GM12874 (cell line): ENCODE data around the gene RIPOR2.

ENCODE experiments used
- TF ChIP-seq, protein P1 (sequence below): IDR thresholded peaks from 2 replicates; pipeline ENCODE4 v1.5.1; 2011; ENCODE audit warnings: low read depth, mild to moderate bottlenecking, control low read depth, low read length, moderate library complexity; ENCODE audit not compliant: insufficient read depth

RIPOR2 gene

GRCh38 chr6:24779416-24780016 lies 156.2 kb downstream of the RIPOR2 start:
- TF ChIP-seq, protein P1, sequence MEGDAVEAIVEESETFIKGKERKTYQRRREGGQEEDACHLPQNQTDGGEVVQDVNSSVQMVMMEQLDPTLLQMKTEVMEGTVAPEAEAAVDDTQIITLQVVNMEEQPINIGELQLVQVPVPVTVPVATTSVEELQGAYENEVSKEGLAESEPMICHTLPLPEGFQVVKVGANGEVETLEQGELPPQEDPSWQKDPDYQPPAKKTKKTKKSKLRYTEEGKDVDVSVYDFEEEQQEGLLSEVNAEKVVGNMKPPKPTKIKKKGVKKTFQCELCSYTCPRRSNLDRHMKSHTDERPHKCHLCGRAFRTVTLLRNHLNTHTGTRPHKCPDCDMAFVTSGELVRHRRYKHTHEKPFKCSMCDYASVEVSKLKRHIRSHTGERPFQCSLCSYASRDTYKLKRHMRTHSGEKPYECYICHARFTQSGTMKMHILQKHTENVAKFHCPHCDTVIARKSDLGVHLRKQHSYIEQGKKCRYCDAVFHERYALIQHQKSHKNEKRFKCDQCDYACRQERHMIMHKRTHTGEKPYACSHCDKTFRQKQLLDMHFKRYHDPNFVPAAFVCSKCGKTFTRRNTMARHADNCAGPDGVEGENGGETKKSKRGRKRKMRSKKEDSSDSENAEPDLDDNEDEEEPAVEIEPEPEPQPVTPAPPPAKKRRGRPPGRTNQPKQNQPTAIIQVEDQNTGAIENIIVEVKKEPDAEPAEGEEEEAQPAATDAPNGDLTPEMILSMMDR = no peak

DNA sequence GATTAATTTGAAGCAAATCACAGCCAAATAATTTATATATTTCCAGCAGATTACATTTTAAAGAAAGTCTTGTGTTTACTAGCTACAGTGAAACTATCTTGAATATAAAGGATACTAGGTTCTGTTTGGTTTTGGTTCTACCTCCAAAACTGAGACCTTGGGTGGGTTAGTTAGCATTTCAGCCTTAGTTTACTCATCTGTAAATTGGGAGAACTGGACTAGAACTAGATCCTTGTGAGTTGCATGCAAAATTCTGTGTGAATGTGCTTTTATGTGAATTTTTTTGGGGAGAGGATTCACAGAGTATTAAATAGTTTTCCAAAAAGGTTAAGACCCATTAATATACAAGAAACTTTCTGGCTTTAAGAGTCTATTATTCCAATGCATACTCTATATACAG lies 156.9 kb downstream of the RIPOR2 start:
- TF ChIP-seq, protein P1 = no peak

- TF ChIP-seq, protein P1 = no peak
Measured at GRCh38 chr6:24778121-24778520, 157.6 kb downstream of the RIPOR2 start.

DNA sequence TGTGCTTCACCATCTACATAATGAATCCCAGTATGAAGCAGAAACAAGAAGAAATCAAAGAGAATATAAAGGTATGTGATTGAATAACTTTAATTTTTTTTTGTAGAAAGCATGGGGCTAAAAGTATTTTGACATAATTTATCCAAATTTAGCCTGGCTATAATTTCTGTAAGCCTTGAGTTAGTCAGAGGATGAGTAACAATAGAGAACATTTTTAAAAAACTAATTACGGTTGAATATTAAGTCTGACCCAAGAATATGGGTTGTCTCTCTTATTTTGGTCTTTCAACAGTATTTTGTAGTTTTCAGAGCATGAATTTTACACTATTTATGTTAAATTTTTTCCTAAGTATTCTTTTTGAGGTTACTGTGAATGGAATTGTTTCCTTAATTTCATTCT lies 158.5 kb downstream of the RIPOR2 start:
- TF ChIP-seq, protein P1 = no peak

GRCh38 chr6:24775520-24776058 lies 160.2 kb downstream of the RIPOR2 start:
- TF ChIP-seq, protein P1 = no peak

DNA sequence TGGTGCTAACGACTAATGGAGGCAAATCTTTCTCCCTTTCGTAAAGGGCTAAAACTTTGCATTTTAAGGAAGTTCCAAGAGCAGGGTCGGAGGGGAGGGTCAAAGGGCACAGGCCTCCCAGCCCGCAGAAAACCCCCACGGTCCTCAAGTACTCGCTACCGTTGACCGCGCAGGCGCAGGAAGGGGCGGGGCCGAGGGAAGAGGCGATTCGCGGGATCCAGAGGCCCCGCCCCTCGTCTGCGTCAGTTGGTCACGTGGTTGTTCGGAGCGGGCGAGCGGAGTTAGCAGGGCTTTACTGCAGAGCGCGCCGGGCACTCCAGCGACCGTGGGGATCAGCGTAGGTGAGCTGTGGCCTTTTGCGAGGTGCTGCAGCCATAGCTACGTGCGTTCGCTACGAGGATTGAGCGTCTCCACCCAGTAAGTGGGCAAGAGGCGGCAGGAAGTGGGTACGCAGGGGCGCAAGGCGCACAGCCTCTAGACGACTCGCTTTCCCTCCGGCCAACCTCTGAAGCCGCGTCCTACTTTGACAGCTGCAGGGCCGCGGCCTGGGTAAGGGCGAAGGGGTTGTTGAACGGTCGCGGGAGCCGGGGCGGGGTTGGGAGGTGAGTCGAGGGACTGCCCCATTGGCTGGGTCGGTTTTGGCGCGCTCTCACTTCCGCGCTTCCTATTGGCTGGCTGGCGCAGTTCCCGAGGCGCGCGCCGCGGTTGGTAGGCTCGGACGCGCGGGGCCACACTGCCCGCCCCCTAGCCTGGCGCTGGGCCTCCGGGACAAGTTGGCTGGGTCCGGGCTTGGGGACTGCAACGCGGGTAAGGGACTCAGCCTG lies 160.9 kb downstream of the RIPOR2 start, which contains the start of gene GMNN:
Gene GMNN, plus strand, starts transcription at position 242 of the 824 bp plus-strand sequence. CDS start 2,310 bp downstream, outside the sequence.
- TF ChIP-seq, protein P1 = no peak

DNA sequence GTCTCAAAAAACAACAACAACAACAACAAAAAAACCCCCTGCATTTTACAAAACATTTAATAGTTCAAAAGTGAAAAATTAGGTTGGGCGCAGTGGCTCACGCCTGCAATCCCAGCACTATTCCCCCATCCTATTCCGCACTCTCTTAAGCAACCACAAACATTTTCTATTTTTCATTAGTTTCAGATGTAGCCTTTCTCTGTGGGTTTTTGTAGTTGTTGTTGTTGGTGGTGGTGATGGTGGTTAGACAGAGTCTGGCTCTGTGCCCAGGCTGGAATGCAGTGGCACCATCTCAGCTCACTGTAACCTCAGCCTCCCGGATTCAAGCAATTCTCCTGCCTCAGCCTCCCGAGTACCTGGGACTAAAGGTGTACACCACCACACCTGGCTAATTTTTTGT lies 167.4 kb downstream of the RIPOR2 start:
- TF ChIP-seq, protein P1 = no peak
